GM21529 (cell line): Measurements from ENCODE around the gene NPAS3.

Experiments
- ATAC-seq: cut with Tn5 transposase; IDR thresholded peaks from one replicate; pipeline ENCODE4 v1.9.1; 2021; ENCODE audit not compliant: unreplicated experiment

The NPAS3 gene

GRCh38 chr14:33728010-33728498 lies 789.4 kb downstream of the NPAS3 start:
- no peak for ATAC-seq

GRCh38 chr14:33730156-33730555 lies 791.5 kb downstream of the NPAS3 start:
- ATAC-seq = no peak

DNA sequence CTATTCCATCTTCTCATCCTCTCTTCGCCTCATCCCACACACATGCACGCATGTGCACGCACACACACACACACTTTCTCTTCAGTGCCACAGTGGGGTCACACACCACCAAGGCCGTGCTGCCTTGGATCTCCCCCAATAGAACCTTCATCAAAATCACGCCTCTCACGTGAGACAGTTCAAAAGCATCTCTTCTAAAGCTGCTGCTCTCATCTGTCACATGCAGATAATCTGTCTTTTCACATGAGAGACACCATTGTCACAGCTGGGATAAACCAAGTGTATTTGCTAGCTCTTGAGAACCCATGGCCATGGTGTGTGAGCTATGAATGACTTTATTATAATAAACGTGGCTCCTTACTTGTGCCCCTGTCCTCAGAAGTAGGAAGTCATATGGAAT lies 793.5 kb downstream of the NPAS3 start:
- no peak for ATAC-seq

DNA sequence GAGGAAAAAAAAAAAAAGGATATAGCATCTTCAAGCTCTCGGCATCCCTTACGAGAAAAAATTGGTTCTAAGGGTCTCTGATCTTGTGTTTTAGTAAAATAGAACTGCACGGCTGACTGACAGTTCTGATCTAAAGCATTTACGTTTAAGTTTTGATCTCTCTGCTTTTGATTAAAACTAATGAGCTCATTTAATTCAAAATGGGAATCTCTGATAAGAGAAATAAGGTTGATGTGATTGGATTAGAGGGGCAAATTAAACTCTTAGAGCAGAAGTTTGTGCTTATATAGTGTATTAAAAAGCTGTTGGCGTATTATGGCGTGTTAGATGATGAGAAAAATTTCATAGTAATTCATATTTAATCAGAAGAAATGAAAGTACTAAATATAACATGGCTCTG lies 794.6 kb downstream of the NPAS3 start:
- ATAC-seq = no peak

DNA sequence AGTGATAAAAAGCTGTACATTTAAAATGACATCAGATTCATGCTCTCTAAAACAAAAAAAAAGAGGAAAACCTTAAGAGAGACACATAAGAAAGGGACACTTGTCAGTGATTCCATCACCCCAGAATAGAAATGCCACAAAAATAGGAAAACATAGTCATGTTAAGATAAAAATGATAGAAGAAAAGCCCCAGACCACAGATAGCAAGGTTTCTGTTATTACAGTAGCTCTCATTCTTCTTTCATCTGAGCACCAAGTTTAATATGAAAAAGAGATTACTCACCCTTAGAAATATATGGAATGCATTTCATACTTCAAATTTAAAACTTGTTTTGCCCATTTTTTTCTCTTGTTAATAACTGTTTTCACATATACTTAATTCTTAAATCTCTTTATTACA lies 795.0 kb downstream of the NPAS3 start:
- ATAC-seq = no peak

GRCh38 chr14:33734387-33734786 lies 795.7 kb downstream of the NPAS3 start:
- no peak for ATAC-seq

DNA sequence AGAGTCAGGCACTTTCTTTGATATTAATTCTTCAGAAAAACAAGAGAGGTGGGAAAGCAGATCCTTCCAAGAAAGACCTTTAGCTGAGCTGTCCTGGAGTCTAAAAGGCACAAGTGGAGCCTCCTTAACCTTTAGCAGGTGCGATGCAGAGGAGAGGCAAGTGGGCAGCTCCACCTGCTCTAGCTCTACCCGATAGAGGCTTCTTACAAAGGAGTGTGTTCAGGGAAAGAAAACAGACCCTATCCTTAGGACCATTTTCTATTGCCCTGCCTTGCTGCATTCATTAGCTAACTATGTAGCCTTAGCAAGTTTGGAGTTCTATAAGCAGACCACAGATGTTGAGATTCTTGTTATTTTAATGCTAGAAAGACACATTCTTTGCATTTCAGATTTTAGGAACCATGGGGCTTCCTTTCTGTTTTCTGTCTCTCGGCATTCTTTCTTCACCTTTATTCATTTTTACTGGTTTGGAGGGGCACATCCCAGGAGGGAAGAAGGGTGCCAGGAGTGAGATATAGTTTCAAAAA lies 797.7 kb downstream of the NPAS3 start:
- ATAC-seq = no peak

DNA sequence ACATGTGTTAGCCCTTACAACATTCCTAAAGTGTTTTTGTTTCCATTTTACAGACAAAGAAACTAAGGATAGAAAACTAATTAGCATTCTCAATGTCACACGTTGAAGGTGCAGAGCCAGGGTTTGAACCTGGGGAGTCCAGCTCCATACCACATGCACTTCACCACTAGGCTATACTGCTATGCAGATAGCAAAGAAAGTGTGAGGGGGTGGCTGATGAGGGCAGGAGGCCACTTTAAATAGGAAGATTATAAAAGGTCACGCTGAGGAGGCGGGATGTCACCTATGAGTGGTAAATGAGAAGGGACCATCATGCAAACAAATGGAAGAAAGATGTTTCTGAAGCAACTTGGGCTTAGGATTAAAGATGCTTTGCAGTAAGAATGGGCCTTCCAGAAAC lies 798.3 kb downstream of the NPAS3 start:
- no peak for ATAC-seq

- no peak for ATAC-seq
Measured at GRCh38 chr14:33737446-33737845, 798.8 kb downstream of the NPAS3 start.

DNA sequence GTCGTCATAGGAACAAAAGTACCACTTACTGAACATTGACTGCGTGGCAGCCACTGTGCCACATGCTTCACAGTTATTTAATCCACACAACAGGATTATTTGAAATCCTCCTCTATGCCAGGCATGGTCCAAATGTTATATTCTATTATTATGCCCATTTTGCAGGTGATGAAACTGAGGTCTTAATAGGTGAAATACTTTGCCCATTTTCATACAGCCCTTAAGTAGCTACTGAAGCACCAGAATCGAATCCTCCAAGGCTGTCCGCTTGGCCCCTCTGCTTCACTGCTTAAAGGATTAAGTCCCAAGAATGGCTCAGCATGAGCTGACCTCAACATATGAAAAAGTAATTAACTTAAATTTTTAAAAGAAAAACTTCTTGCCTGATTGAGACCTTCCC lies 799.4 kb downstream of the NPAS3 start:
- no peak for ATAC-seq

DNA sequence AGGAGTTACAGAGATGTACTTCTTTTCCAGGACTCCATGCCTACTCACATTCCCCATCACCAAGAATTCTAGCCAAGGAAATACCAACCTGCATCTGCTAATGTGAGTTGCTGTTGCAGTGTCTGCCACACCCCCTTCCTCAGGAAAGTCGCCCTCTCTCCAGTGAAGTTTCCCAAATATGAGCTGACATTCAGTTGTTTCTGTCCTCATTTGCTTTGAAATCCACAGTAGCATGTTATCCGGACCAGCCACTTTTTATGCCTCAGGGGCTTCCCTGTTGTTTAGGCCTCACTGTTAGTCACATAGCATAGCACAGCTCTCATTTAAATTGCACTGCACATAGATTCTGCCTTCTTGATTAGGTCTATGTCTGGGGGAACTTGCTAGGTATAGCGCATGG lies 799.8 kb downstream of the NPAS3 start:
- no peak for ATAC-seq

DNA sequence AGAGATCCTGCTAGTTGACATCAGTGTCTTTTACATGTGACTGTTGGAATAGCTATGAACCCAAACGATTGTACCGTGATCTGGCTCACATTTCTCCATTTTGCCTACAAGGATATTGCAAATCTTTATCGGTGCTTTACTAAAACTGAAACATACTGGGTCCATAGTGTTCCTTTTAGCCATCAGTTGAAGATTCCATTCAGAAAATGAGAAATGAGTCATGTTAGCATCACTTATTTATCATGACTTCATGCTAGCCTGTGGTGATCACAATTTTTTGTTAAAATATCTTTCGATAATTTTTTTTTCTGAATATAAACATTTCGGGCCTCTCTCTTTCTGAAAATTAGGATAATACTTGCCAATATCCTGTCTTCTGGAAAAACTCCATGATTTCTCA lies 801.9 kb downstream of the NPAS3 start:
- no peak for ATAC-seq

- no peak for ATAC-seq
Measured at GRCh38 chr14:33742166-33742565, 803.5 kb downstream of the NPAS3 start.

GRCh38 chr14:33745163-33745562 lies 806.5 kb downstream of the NPAS3 start:
- no peak for ATAC-seq

DNA sequence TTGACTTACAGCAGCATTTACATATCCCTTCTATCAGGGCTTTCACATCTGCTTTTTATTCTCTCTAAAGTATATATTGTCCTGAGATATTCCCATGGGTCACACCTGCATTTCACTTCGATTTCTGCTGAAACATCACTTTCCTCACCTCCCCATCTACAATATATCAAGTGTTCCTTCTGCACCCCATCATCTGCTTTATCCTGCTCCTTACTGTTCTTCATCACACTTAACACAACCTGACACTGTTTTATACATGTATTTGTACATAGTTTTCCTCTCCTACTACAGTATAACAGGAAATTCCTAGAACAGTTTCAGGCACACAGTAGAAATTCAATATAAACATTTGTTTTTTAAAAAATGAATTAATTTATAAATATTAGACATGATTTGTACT lies 809.1 kb downstream of the NPAS3 start:
- ATAC-seq = no peak

- ATAC-seq = no peak
Measured at GRCh38 chr14:33754261-33754660, 815.6 kb downstream of the NPAS3 start.

DNA sequence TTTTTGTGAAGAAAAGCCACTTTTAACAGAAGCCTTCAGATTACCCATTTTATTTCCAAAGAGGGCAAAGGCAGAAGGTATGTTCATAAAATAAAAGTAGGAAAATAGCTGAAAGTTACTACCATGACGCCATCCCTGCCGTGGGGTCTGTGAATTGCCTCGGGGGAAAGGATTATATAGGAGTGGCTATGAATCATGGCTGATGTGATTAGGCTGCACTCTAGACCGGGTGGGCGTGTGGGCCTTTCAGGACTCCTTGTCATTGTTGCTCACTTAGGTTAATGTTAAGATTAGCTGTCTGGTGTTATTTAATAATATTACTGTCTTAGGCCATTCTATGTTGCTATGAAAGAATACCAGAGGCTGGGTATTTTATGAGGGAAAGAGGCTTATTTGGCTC lies 816.7 kb downstream of the NPAS3 start:
- ATAC-seq = no peak

DNA sequence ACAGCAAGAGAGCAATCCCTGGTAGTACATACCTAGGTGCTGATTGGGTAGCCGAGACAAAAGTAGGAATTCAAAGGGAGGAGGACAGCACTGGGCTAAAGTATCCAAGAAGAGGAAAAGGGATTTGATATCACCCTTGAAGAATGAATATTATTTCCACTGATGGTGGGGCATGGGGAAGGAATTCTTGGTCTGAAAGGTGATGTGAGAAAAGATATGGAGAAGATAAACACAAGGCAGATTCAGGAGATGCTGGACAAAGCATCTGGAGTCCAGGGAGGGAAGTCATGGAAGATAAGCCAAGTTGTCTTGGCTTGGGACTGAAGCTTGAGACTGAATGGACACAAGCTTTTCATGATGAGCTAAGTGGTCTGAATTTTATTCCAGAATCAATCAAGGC lies 818.2 kb downstream of the NPAS3 start:
- no peak for ATAC-seq

- no peak for ATAC-seq
Measured at GRCh38 chr14:33758547-33758946, 819.9 kb downstream of the NPAS3 start.

DNA sequence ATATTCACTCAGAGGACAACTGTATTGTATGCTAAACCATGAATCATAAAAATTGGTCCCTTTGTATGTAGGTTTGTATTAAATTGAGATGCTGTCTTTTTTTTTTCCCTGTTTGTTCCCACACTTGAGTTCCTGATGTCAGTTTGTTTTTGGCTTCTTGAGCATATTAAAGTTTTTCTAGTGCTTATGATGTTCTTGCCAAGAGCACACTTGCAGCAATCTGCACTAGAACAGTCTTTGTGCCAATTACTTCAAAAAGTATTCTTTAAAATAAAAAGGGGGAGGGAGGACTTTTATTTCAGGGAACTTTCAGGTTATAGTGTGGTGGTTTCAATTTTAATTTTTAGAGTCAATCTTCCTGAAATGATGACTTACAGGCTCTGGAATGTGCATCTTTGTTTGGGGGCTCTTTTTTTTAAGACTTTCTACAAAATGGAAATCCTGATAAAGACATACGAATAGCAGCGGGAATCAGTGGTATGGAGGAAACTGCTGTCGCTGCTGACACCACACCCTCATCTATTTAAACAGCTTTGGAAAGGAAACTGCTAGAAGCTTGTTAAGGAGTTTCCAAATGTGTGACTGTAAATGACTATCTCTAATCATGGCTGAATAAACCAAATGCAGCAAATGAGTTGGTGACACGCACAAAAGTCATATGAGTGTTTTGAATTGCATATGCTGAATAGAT lies 823.6 kb downstream of the NPAS3 start:
- no peak for ATAC-seq

- ATAC-seq = no peak
Measured at GRCh38 chr14:33764876-33765650, 826.4 kb downstream of the NPAS3 start.
